GM21526 (cell line): ENCODE data around the gene SELENOK.

Experiments used
- ATAC-seq: cut with Tn5 transposase; IDR thresholded peaks from one replicate; pipeline ENCODE4 v1.9.1; 2021; ENCODE audit warnings: moderate library complexity; ENCODE audit not compliant: unreplicated experiment, low FRiP score

Gene SELENOK

GRCh38 chr3:53885239-53885638 is 6.4 kb downstream of the SELENOK start:
- no peak for ATAC-seq

- ATAC-seq = no peak
These were observed 7.0 kb downstream of the SELENOK start for GRCh38 chr3:53884623-53885022.

- ATAC-seq = no peak
These were observed 8.7 kb downstream of the SELENOK start for GRCh38 chr3:53883008-53883407.

- ATAC-seq = peak; percentile 78
These were observed 9.7 kb downstream of the SELENOK start, which contains the start of gene ACTR8 for GRCh38 chr3:53881691-53882593. Gene ACTR8 (minus strand): TSS chr3:53882152. CDS start chr3:53882101, 51 bp downstream.

- no peak for ATAC-seq
These were observed 11.0 kb downstream of the SELENOK start for GRCh38 chr3:53880396-53881345.

GRCh38 chr3:53865732-53866499 is 25.7 kb downstream of the SELENOK start:
- ATAC-seq = no peak

- no peak for ATAC-seq
These were observed 28.5 kb downstream of the SELENOK start for GRCh38 chr3:53863145-53863544.

- ATAC-seq = no peak
These were observed 29.4 kb downstream of the SELENOK start for GRCh38 chr3:53862241-53862640.

- ATAC-seq = no peak
These were observed 31.5 kb downstream of the SELENOK start for GRCh38 chr3:53860196-53860595.

- ATAC-seq = no peak
These were observed 32.5 kb downstream of the SELENOK start for GRCh38 chr3:53859178-53859577.

- ATAC-seq = no peak
These were observed 33.4 kb downstream of the SELENOK start for GRCh38 chr3:53858096-53858741.

GRCh38 chr3:53856964-53857363 is 34.7 kb downstream of the SELENOK start:
- ATAC-seq = no peak

GRCh38 chr3:53850895-53851294 is 40.8 kb downstream of the SELENOK start:
- ATAC-seq = no peak

GRCh38 chr3:53849916-53850315 is 41.7 kb downstream of the SELENOK start:
- no peak for ATAC-seq

GRCh38 chr3:53846851-53847155 is 44.9 kb downstream of the SELENOK start:
- ATAC-seq = no peak

- peak; percentile 68 for ATAC-seq
These were observed 45.4 kb downstream of the SELENOK start, which contains the start of the genes CHDH and IL17RB for GRCh38 chr3:53846134-53846850. Gene CHDH (minus strand): TSS chr3:53846419. CDS start chr3:53824008, 22,411 bp downstream. Gene IL17RB (plus strand): TSS chr3:53846568. CDS start chr3:53846589, 21 bp downstream.

- no peak for ATAC-seq
These were observed 45.9 kb downstream of the SELENOK start for GRCh38 chr3:53845881-53846133.

GRCh38 chr3:53845103-53845880 is 46.4 kb downstream of the SELENOK start:
- ATAC-seq = peak; percentile 17
